ELR (cell line): ENCODE results near the gene BMAL1.
"Not testable (repeated sequence)": the region's sequence is repeated elsewhere in the genome, so short reads cannot be mapped to it uniquely, and the experiment has no call there.

ENCODE experiments used
- DNase-seq: peaks from one replicate; pipeline ENCODE4 v3.0.0-alpha.2; 2015; ENCODE audit warnings: low read depth

Gene BMAL1

GRCh38 chr11:13382751-13383150 lies 105.2 kb downstream of the BMAL1 start:
- no peak for DNase-seq

GRCh38 chr11:13384908-13385640 lies 107.5 kb downstream of the BMAL1 start:
- peak; percentile 66 for DNase-seq

GRCh38 chr11:13386567-13386966 lies 109.0 kb downstream of the BMAL1 start:
- no peak for DNase-seq

GRCh38 chr11:13388741-13389140 lies 111.2 kb downstream of the BMAL1 start:
- no peak for DNase-seq

- no peak for DNase-seq
Observed at GRCh38 chr11:13391217-13391616, 113.6 kb downstream of the BMAL1 start.

GRCh38 chr11:13398335-13398734 lies 120.7 kb downstream of the BMAL1 start:
- not testable (repeated sequence) for DNase-seq

GRCh38 chr11:13405220-13405619 lies 127.6 kb downstream of the BMAL1 start:
- no peak for DNase-seq

GRCh38 chr11:13415201-13415600 lies 137.6 kb downstream of the BMAL1 start:
- peak; percentile 13 for DNase-seq

GRCh38 chr11:13421561-13421960 lies 144.0 kb downstream of the BMAL1 start:
- DNase-seq, result no peak

GRCh38 chr11:13423372-13423771 lies 145.8 kb downstream of the BMAL1 start:
- DNase-seq, result no peak

GRCh38 chr11:13427440-13427839 lies 149.8 kb downstream of the BMAL1 start:
- DNase-seq, result no peak

GRCh38 chr11:13429288-13429687 lies 151.7 kb downstream of the BMAL1 start:
- no peak for DNase-seq

GRCh38 chr11:13429836-13430235 lies 152.2 kb downstream of the BMAL1 start:
- DNase-seq, result no peak

- DNase-seq, result no peak
Observed at GRCh38 chr11:13433437-13433836, 155.8 kb downstream of the BMAL1 start.

- DNase-seq, result no peak
Observed at GRCh38 chr11:13434247-13435205, 156.9 kb downstream of the BMAL1 start.

GRCh38 chr11:13436836-13437235 lies 159.2 kb downstream of the BMAL1 start:
- not testable (repeated sequence) for DNase-seq
